Measurements from ENCODE around the gene STRIT1.
A peak's percentile ranks its signal among the peaks of the same experiment; 100 is the strongest.

Gene STRIT1

DNA sequence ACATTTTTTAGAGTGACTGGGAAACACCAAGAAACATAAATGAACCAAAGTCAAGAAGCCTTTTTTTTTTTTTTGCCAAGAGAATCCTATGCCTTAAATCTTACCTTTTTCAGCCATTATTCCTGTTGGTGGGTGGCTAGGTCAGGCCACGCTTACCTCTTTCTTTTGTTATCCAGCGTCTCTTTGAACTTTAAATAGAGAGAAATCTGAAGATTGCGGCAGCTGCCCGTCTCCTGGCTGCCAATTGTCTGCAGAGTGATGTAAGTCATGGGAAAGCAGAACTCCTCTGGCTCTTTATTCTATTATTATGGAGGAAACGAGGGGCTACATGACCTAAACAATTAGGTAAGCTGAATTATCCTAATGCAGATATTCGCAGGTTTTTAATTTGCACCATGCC lies at the start of gene STRIT1:
TSS of gene STRIT1 (minus strand) at position 168 of the 400 bp plus-strand sequence.
- Histone ChIP-seq H3K27me3 (ENCODE audit: insufficient read depth, low read length, poor library complexity, severe bottlenecking) (no peaks in the 10 kb centered on the region), H3K4me3 (ENCODE audit: low read length, poor library complexity, severe bottlenecking) (no peak within 1 kb of the TSS), H3K9ac (ENCODE audit: low read depth, low read length, poor library complexity, severe bottlenecking) (no peak within 1 kb of the TSS), H2AFZ (ENCODE audit: low read length) (no peak within 1 kb of the TSS), H4K20me1 (ENCODE audit: insufficient read depth, low read length, poor library complexity, severe bottlenecking) (no peaks in the 10 kb centered on the region), H3K4me1 (ENCODE audit: insufficient read depth, low read length, poor library complexity, severe bottlenecking) (no peaks in the 10 kb centered on the region), H3K36me3 (ENCODE audit: insufficient read depth, low read length) (no peaks in the 10 kb centered on the region), H3K9me2 (replicated peaks; ENCODE audit: low read depth, low read length) (no peaks in the 10 kb centered on the region), H3F3A (ENCODE audit: low read depth) (no peaks in the 10 kb centered on the region), H3K4me2 (ENCODE audit: low read depth, low read length, poor library complexity, severe bottlenecking) (no peak within 1 kb of the TSS), H3K79me2 (ENCODE audit: insufficient read depth, low read length) (no peaks in the 10 kb centered on the region), H3K9me3 (ENCODE audit: insufficient read depth, low read depth, low read length) (peaks cover 14% of the 10 kb centered on the region; the same call in 1 of the 2 replicates)
- TF ChIP-seq EZH2phosphoT487 (IDR thresholded peaks at IDR 0.05; ENCODE audit: borderline replicate concordance): no peak
- TF ChIP-seq, protein P1, sequence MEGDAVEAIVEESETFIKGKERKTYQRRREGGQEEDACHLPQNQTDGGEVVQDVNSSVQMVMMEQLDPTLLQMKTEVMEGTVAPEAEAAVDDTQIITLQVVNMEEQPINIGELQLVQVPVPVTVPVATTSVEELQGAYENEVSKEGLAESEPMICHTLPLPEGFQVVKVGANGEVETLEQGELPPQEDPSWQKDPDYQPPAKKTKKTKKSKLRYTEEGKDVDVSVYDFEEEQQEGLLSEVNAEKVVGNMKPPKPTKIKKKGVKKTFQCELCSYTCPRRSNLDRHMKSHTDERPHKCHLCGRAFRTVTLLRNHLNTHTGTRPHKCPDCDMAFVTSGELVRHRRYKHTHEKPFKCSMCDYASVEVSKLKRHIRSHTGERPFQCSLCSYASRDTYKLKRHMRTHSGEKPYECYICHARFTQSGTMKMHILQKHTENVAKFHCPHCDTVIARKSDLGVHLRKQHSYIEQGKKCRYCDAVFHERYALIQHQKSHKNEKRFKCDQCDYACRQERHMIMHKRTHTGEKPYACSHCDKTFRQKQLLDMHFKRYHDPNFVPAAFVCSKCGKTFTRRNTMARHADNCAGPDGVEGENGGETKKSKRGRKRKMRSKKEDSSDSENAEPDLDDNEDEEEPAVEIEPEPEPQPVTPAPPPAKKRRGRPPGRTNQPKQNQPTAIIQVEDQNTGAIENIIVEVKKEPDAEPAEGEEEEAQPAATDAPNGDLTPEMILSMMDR (conservative IDR thresholded peaks at IDR 0.05; ENCODE audit: low read length): no peak

DNA sequence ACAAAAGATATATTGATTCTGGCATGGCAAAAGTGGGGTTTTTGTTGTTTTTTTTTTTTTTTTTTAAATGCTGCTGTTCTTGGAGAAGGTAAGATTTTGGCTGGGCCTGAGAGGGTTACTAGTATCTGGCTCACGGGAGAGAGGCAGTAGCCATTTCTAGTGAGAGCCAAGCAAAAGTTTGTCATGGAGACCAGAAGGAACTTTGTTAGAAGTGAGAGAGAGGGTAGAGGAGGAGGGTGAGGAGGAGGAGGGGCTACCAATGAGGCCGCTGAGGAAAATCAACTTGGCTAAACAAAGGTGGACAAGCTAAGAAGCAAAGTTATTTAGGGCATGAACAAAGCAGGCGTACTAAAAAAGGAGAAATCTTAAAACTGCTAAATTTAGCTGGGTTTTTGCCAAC lies 48.9 kb upstream of the STRIT1 start:
- Histone ChIP-seq H3K9ac (ENCODE audit: low read depth, low read length, poor library complexity, severe bottlenecking) (no peak overlapping the region), H3K4me2 (ENCODE audit: low read depth, low read length, poor library complexity, severe bottlenecking) (peak overlapping the region; percentile 30), H3F3A (ENCODE audit: low read depth) (no peaks in the 10 kb centered on the region), H3K79me2 (ENCODE audit: insufficient read depth, low read length) (no peaks in the 10 kb centered on the region), H3K9me2 (replicated peaks; ENCODE audit: low read depth, low read length) (no peaks in the 10 kb centered on the region), H3K4me3 (ENCODE audit: low read length, poor library complexity, severe bottlenecking) (no peak overlapping the region), H3K4me1 (ENCODE audit: insufficient read depth, low read length, poor library complexity, severe bottlenecking) (peaks cover 50% of the 10 kb centered on the region), H4K20me1 (ENCODE audit: insufficient read depth, low read length, poor library complexity, severe bottlenecking) (no peaks in the 10 kb centered on the region), H3K9me3 (ENCODE audit: insufficient read depth, low read depth, low read length) (no peaks in the 10 kb centered on the region), H3K27me3 (ENCODE audit: insufficient read depth, low read length, poor library complexity, severe bottlenecking) (no peaks in the 10 kb centered on the region), H3K36me3 (ENCODE audit: insufficient read depth, low read length) (no peaks in the 10 kb centered on the region), H2AFZ (ENCODE audit: low read length) (no peak overlapping the region)
- TF ChIP-seq EZH2phosphoT487 (IDR thresholded peaks at IDR 0.05; ENCODE audit: borderline replicate concordance): no peak
- TF ChIP-seq, protein P1 (conservative IDR thresholded peaks at IDR 0.05; ENCODE audit: low read length): no peak

DNA sequence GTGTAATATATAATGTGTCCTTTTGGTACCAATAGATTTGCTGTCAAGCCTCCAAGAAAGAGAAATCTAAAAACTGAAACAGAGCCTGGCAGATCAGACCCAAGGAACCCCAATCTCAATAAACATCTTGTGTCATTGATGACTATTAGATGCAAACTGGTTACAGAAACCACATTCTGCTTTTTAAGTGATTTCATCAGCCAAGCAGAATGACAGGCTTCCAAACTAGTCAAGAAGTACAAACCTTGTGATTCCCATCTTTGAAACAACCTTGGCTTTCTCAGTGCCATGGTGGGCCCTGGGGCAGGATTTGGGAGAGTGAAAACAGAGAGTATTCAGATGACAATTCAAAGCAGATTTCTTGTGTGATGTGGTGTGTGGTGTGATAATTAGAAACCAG lies 45.6 kb upstream of the STRIT1 start:
- no peak overlapping the region for H3K9ac ChIP-seq (ENCODE audit: low read depth, low read length, poor library complexity, severe bottlenecking)
- H3K4me2 ChIP-seq (ENCODE audit: low read depth, low read length, poor library complexity, severe bottlenecking): peak overlapping the region; percentile 15
- H3K9me2 ChIP-seq (replicated peaks; ENCODE audit: low read depth, low read length): no peaks in the 10 kb centered on the region
- no peak overlapping the region for H2AFZ ChIP-seq (ENCODE audit: low read length)
- H3K36me3 ChIP-seq (ENCODE audit: insufficient read depth, low read length): no peaks in the 10 kb centered on the region
- H3K9me3 ChIP-seq (ENCODE audit: insufficient read depth, low read depth, low read length): no peaks in the 10 kb centered on the region
- H3K79me2 ChIP-seq (ENCODE audit: insufficient read depth, low read length): no peaks in the 10 kb centered on the region
- peaks cover 76% of the 10 kb centered on the region for H3K4me1 ChIP-seq (ENCODE audit: insufficient read depth, low read length, poor library complexity, severe bottlenecking)
- H3K27me3 ChIP-seq (ENCODE audit: insufficient read depth, low read length, poor library complexity, severe bottlenecking): no peaks in the 10 kb centered on the region
- peaks cover 11% of the 10 kb centered on the region for H3F3A ChIP-seq (ENCODE audit: low read depth)
- no peaks in the 10 kb centered on the region for H4K20me1 ChIP-seq (ENCODE audit: insufficient read depth, low read length, poor library complexity, severe bottlenecking)
- H3K4me3 ChIP-seq (ENCODE audit: low read length, poor library complexity, severe bottlenecking): no peak overlapping the region
- TF ChIP-seq, protein P1 (conservative IDR thresholded peaks at IDR 0.05; ENCODE audit: low read length): no peak
- TF ChIP-seq EZH2phosphoT487 (IDR thresholded peaks at IDR 0.05; ENCODE audit: borderline replicate concordance): no peak

Data from Loucy (cell line).